Activated CD4-positive, CD25-positive, alpha-beta regulatory T cell treated with anti-CD3 and anti-CD28 coated beads, Interleukin-2, amount 50 U/mL, for 24 hours (primary cell): ENCODE measurements around the gene TLE3.

ENCODE experiments used
- ATAC-seq, 2 donors: fragments of 150-1000 bp; cut with Tn5 transposase; one replicate each; pipeline ENCODE4 v1.10.0; 2021; ENCODE audit warnings: mild to moderate bottlenecking in 1 of 2, moderate library complexity in 1 of 2

TLE3 gene

DNA sequence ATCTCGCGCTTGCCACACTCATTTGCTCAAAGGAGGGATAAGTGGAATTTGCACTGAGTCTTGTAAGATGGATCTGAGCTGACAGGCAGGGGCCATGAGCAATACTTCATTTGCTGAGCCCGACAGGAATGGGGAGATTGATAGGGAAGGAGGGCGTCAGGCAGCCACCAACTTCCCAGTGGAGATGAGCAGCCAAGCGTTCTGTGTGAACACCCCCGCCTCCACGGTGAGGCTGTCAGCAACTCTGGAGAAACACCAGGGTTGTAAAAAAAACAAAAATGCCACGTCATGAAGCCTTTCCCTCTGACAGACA, 36.8 kb downstream of the TLE3 start:
- ATAC-seq = no peak

DNA sequence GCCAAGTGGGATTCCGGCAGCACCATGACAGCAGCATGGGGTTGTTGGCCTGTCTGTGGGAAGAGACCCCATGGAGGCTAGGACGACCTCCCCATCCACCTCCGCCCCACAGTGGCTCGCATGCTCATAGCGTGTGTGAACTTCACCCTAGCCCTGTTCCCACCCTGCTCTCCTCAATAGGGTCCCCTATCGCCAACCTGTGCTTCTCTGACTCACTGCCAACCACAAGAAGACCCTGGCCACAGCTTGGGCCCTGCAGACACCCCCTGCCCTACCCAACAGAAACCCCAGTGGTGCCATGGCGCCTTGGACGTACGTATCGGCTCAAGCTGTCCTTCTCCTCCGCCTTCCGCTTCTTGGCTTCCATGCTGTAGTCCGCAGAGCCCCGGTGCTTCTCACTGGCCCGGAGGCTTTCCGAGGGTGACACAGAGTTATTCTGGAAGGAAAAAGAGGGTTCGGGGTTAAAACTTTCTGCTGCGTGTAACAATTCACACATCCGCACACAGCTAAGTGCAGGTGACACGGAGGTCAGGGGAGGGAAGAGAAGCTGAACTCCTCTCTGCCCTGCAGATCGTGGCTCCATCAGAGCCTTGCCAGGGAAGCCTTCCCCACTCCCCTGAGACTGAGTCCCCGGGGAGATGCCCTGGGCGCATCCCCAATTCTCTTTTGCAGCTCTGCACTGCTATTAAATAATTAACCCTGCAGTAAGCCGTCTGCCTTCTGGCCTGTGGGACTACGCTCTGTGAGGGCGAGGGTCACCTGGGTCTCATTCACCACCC, 37.3 kb downstream of the TLE3 start:
- no peak for ATAC-seq

- no peak for ATAC-seq
These were observed 38.1 kb downstream of the TLE3 start for GRCh38 chr15:70059476-70060213.

DNA sequence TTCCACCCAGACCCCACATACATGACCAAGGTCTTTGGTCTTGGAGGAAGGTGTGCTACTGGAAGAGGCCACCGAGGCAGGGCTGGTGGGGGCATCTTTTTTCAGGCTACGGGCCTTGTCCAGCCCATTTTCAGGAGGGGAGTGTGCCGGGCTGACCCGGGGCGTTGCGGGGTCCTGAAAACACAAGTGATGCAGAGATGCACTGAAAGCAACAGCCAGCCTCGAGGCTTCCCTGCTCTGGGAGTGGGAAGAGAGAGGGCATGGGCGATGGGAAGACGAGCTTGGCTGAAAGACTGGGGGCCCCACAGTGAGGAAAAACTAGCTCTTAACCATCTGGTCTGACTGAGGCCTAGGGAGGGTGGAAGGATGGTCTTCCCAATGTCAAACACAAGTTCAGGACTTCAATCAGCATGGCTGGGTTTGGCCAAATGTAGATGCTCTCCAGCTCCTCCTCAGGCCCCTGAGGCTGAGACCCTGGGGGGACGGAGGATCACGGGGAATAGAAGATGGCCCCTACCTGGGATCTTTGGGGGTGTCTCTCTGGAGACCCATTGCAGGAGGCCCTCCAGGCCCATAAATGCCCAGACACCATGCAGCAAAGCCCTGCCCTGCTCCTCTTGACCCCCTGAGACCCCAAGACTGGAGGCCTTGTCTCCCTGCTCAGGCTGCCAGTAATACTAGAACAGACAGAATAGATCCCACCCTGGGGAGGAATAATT, 38.9 kb downstream of the TLE3 start:
- ATAC-seq = no peak

DNA sequence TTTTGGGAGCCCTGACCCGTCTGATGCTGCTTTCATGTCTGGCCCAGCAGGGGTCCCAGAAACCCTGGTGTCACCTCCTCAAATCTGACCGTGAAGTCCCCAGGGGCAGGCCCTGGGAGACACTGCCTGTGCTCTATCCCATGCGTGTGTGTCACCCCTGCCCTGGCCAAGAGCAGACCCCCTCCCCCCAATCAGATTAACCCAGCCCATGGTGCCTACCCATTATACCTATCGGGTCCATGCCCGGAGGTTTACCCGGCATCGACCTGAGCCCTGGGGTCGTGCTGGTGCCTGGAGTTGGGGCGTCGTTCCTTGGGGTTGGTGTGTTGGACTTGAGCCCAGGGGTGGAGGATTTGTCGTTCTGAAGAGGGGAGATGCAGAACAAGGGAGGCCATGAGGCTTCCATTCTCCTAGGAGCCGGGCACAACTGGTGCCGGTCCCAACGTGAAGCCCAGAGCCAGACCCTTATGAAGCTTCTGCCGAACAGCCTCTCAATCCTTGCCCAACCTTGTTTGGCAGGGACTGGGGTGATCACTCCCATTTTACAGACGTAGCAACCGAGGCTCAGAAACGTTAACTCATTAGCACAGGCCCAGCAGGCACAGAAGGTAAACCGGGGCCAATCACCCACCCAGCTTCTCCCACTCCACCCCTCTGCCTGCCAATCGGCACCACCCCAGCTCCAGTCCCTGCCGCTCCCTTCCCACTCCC, 39.6 kb downstream of the TLE3 start:
- no peak for ATAC-seq

DNA sequence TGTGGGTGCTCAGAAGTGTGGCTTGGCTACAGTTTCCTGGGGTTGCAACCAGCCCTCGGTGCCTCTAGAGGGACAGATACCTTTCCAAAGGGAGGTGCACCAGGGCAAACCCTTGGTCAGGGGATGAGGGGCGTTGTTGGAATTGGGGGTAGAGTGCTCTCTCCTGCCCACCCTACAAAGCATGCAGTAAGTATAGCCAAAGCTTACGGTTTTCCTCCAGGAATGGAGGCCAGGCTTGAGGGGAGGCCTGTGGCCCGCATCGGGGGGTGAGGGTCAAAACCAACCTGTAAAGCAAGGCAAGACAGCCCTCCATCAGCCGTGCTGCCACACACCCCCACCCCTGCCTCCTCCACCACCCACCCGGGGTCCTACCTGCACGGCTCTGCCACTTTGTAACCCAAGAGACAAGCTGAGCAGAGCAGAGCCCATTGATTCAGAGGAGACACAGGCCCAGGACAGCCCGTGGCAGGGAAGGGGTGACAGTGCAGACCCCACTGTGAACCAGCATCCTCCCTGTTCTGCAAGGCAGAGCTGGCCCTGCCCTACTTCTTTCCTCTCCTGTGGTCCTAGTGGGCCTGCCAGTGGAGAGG, 41.5 kb downstream of the TLE3 start:
- ATAC-seq = no peak

GRCh38 chr15:70055601-70056051, 42.1 kb downstream of the TLE3 start:
- no peak for ATAC-seq

DNA sequence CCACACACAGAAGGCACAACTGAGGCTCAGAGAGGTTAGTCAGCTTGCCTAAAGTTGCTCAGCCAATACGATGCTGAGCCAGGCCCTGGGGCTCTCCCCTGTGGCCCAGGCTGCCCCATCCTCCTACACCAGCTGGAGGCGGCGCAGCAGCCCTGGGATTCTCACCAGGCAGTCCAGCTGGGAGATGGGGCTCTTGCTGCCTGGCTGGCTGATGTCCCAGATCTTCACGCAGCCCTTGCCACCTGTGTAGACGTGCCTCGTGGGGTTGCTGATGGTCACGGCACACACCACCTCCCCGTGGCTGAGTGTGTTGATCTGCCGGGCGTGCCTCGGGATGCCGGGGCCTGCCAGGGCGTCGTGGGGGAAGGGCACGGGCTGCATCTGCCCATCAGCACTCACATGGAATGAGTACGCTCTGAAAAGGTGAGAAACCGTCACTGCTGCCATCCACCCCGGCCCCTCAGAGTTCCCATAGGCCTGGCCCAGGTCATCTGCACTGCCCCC, 42.8 kb downstream of the TLE3 start:
- ATAC-seq = no peak

DNA sequence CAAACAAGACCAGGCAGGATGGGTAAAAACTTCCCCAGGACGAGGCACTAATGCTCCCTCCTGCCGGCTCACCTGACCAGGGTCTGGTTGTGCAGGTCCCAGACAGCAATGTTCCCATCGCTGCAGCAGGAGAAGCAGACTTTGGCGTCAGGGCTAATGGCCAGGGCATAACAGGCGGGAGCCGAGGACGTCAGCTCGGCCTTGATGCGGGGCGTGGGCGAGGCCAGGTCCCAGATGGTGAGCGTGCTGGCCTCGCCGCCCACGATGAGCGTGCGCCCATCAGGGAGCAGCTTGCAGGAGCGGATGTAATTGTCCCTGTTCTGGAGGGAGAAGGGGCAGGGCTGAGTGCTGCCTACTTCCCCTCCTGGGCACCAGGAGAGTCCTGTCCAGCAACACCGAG, 43.4 kb downstream of the TLE3 start:
- ATAC-seq = no peak

GRCh38 chr15:70053716-70054229, 43.9 kb downstream of the TLE3 start:
- ATAC-seq = no peak

DNA sequence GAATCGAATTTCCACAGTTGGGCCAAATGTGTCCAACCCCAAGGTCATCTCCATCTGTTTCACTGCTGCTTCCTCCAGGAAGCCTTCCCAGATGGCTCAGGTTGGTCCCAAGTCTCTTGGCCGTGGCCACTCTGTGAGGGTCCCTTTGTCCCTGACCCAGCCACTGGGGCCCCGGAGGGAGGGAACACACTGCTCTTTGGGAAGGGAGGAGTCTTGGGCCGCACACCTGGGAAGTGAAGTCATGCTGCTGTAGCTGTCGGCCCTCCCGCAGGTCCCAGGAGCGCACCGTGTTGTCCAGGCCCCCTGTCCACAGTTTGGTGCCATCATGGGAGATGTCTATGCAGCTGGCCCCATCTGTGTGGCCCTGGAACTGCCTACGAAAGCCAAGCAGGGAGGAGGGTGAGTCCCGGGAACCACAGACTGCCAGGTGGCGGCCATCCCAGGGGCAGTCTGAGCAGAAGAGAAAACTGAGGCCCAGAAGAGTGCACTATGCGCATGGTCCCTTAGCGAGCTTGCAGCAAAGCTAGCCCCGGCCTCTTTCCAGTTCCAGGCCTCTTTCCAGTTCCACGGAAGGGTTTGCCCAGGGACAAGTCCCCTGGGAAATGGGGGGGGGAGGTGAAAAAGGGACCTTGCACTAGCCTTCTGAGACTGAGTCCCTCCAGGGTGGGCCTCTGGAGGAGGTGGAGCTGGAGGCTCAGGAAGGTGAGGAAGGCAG, 44.6 kb downstream of the TLE3 start:
- no peak for ATAC-seq

DNA sequence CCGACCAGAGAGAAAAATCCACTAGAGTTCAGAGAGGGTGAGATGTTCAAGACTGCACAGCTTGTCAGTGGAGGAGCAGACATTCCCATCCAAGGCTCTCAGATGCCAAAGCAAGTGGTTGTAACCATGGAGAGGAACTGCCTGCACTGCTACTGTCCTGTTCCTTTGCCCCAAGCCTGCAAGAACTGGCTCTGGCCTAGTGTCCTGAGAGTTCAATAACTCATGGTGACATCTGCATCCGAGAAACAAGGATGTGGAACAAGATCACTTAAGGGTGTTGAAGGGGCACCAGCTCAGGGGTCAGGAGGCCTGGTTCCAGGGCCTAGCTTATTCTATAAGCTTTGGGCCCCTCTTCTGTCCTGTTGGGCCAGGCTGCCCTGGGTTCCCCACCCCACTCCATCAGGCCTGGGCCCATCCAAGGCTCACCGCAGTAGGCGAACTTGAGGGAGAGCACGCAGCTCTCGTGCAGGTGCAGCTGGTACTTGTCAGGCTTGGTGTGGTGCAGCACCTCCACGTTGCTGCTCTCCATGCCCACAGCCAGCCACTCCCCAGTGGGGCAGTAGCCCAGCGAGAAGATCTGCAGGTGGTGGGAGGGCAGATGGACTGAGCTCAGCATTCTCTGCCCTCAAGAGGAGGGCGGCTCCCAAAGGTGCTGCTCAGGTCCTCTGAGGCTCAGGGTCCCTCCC, 45.6 kb downstream of the TLE3 start:
- ATAC-seq = no peak

- ATAC-seq = no peak
These were observed 46.7 kb downstream of the TLE3 start for GRCh38 chr15:70050970-70051369.

- no peak for ATAC-seq
These were observed 47.3 kb downstream of the TLE3 start for GRCh38 chr15:70050441-70050840.

GRCh38 chr15:70049701-70050301, 47.9 kb downstream of the TLE3 start:
- ATAC-seq = no peak

- ATAC-seq = no peak
These were observed 48.9 kb downstream of the TLE3 start for GRCh38 chr15:70048578-70049514.

GRCh38 chr15:70048198-70048565, 49.5 kb downstream of the TLE3 start:
- ATAC-seq = no peak

GRCh38 chr15:70047386-70048197, 50.1 kb downstream of the TLE3 start:
- no peak for ATAC-seq
